GM18861 (cell line): ENCODE measurements around the gene TNFRSF6B.
"Not testable (repeated sequence)": the region's sequence is repeated elsewhere in the genome, so short reads cannot be mapped to it uniquely, and the experiment has no call there.

ENCODE experiments used
- ATAC-seq: cut with Tn5 transposase; IDR thresholded peaks from one replicate; pipeline ENCODE4 v1.9.1; 2021; ENCODE audit not compliant: unreplicated experiment

TNFRSF6B gene, protein sequence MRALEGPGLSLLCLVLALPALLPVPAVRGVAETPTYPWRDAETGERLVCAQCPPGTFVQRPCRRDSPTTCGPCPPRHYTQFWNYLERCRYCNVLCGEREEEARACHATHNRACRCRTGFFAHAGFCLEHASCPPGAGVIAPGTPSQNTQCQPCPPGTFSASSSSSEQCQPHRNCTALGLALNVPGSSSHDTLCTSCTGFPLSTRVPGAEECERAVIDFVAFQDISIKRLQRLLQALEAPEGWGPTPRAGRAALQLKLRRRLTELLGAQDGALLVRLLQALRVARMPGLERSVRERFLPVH

DNA sequence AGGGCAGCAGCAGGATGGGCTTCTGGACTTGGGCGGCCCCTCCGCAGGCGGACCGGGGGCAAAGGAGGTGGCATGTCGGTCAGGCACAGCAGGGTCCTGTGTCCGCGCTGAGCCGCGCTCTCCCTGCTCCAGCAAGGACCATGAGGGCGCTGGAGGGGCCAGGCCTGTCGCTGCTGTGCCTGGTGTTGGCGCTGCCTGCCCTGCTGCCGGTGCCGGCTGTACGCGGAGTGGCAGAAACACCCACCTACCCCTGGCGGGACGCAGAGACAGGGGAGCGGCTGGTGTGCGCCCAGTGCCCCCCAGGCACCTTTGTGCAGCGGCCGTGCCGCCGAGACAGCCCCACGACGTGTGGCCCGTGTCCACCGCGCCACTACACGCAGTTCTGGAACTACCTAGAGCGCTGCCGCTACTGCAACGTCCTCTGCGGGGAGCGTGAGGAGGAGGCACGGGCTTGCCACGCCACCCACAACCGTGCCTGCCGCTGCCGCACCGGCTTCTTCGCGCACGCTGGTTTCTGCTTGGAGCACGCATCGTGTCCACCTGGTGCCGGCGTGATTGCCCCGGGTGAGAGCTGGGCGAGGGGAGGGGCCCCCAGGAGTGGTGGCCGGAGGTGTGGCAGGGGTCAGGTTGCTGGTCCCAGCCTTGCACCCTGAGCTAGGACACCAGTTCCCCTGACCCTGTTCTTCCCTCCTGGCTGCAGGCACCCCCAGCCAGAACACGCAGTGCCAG, at the start of gene TNFRSF6B:
TSS of gene TNFRSF6B (plus strand) at position 25 of the 729 bp plus-strand sequence. CDS start at position 141, 116 bp downstream.
- ATAC-seq = no peak

DNA sequence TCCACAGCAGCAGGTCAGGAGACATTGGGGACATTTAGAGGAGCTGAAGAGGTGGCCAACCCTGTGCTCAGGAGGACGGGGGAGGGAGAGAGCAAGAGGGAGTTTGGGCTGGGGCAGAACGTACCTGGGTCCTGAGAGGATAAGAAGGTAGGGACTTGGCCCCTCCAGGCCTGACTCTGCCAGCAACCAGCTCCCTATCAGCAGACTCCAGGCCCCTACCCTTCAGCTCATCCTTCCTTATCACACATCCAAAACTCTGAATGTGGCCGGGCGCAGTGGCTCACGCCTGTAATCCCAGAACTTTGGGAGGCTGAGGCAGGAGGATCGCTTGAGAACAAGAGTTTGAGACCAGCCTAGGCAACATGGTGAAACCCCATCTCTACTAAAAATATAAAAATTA, 48.3 kb upstream of the TNFRSF6B start:
- ATAC-seq = no peak

DNA sequence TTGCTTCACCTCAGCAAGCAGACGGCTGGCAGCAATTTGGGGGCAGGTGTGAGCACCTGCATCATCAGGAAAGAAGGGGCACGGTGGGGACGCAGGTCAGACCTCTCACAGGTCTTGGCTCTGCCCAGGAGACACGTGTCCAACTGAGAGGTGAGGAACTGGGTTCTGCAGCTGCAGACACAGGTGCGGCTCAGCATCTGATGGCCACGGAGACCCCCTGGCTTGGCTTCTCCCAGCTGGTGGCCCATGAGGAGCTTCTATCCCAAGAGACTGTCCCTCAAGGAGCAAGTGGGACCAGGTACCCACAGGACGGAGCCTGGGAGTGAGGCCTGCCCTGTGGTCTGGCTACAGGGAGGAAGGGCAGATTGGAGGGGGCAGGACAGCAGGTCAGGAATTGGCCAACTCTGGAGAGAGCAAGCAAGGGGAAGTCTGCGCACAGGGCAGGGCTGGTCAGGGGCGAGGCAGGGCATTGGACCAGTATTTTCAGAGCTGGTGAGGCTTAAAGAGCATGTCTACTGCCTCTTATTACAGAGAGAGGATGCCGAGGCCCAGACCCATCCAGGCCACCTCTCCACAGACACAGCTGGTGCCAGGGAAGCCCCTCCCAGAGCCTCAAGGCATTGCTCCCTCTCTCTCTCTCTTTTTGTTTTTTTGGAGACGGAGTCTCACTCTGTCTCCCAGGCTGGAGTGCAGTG, 47.4 kb upstream of the TNFRSF6B start:
- no peak for ATAC-seq

DNA sequence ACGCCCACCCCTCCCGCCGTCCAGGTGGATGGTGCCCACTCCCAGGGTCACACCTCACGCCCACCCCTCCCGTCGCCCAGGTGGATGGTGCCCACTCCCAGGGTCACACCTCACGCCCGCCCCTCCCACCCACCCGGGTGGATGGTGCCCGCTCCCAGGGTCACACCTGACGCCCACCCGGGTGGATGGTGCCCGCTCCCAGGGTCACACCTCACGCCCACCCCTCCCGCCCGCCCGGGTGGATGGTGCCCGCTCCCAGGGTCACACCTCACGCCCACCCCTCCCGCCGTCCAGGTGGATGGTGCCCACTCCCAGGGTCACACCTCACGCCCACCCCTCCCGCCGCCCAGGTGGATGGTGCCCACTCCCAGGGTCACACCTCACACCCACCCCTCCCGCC, 46.0 kb upstream of the TNFRSF6B start:
- ATAC-seq = not testable (repeated sequence)

DNA sequence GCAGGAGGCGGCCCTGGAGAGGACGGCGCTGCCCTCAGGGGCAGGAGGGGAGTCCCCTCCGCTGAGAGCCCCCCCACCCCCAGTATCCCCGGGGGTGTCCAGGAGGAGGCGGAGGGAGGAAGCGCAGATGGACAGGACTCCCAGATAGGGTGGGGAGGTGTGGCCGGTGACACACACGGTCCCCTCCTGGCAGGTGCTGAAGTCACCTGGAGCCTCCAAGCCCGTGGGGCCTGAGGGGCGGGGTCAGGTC, 44.6 kb upstream of the TNFRSF6B start:
- no peak for ATAC-seq

DNA sequence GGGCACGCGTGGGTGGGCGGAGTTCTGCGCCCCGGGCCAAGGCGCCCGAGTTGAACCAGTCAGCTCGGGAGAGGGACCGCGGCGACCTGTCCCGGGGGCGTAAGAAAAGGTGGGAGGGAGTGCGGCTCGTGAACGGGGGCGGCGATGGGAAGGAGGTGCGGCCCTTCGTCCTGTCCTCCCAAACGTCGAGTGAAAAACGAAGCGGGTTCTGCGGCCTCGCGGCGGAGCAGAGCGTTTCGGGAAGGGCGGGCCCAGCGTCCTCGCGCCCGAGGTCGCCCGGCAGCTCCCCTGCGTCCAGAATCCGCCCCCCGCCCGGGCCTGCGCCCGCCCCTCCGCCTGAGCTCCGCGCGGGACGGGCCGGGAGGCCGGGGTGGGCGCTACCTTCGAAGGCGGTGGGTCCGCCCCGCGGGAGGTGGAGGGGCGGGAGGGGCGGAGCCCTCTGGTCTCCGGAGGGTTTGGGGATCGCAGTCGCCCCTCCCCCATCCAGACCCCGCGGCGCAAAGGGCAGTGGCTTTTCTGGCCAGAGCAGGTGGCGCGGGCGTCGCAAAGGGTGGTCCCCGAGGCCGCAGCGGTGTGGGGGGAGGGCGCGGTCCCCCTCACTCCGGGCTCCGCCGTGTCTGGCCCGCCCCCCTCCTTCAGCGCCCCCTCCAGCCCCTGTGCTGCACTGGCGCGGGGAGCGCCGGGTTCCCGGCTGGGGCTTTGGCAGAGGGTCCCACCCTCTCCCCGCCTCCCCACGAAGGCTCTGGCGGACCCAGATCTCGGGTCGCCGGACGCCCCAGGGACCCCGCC, 44.1 kb upstream of the TNFRSF6B start:
- ATAC-seq = no peak

DNA sequence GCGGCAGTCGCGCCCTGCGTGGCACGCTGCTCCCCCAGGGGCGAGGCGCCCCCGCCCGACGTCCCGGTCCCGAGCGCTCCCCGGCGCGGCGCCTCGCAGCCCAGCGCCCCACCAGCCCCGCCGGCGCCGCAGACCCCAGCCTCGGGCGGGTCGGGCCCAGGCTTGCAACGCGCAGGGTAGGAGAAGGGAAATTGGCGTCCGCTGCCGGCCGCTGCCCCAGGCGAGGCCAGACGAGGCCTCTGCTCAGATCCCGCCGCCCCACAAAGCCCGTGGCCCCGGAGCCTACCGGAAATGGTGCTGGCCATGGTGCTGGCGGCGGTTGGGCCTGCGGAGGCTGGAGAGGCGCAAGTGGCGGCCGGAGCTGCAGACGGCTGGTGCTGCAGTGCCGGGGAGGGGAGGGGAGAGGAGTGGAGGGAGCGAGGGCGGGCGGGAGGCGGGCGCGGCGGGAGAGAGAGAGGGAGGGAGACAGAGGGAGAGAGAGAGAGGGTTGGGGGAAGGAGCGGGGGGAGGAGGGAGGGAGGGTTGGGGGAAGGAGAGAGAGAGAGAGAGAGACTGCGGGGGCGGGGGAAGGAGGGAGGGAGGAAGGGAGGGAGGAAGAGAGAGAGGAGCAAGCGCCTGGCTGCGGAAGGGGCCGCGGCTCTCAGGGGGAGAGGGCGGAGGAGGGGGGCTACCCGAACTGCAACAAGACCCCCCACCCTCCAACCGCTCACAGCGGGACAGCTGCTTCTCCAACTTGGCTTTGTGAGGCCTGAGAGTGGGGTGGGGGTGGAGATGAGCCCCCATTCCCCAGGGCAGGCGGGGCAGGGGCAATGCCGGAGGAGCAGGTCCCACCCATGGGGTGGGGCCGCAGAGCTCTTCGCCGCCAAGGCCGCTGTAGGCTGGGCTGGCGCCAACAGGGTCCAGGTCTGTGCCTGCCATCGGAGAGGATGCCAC, 43.1 kb upstream of the TNFRSF6B start, which contains the start of gene STMN3:
TSS of gene STMN3 (minus strand) at position 384 of the 933 bp plus-strand sequence. CDS start at position 305, 79 bp downstream.
- ATAC-seq = no peak

DNA sequence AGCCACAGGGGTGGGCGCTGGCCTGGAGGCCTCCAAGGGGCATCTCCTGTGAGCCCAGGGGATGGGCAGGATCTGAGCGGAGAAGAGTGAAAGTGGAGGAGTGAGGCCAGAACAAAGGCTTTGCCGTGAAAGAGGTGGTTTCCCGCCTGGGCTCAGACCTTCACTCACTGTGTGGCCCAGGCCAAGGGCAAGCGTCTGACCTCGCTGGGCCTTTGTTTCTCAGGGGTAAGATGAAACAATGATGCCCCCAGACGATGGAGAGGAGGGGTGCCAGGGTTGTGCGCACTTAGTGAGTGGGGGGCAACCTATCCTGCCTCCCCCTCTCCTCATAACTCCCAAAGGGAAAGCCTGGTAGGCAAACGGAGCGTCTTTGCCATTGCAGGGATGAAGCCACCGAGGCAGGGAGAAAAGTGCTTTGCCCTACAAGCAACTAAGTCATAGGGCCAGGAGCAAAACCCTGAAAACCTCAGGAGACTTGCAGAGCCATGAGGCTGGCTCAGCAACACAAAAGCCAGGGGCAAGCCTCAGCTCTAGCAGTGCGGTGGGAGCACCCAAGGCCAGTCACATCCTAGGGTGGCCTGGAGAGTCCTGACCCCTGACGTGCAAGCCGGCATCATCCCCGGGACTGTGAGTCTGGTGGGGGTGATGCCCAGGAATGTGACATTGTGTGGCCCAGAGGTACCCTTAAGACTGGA, 42.3 kb upstream of the TNFRSF6B start:
- no peak for ATAC-seq

DNA sequence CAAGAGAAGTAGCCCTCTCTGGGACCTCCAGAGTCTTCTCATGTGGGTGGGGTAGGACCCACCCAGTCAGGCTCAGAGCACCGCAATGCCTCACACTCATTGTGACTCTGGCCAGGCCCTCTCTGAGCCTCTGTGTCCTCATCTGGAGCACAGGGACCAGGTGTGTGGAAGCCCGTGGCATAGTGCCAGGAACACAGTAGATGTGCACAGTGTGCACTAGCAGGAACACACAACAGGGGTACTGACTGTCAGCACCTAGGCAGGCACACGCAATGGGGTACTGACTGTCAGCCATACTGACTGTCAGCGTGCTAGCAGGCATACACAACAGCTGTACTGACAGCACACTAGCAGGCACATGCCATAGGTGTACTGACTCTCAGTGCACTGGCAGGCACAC, 41.2 kb upstream of the TNFRSF6B start:
- ATAC-seq = no peak

DNA sequence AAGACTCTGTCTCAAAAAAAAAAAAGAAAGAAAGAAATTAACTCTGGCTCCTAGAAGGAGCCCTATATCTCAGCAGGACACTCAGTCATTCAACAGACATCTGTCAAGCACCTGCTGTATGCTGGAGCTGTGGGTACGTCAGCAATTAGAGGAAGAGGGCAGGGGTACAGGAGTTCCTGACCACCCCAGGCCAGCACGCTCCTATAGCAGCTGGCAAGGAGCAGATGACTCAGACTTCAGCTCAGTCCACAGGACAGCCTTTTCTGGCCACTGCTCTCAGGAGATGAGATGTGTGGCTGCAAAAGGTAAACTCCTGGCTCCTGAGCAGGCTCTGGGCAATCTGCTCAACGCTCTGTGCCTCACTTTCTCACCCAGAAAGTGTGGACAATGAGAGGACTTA, 40.0 kb upstream of the TNFRSF6B start:
- no peak for ATAC-seq

DNA sequence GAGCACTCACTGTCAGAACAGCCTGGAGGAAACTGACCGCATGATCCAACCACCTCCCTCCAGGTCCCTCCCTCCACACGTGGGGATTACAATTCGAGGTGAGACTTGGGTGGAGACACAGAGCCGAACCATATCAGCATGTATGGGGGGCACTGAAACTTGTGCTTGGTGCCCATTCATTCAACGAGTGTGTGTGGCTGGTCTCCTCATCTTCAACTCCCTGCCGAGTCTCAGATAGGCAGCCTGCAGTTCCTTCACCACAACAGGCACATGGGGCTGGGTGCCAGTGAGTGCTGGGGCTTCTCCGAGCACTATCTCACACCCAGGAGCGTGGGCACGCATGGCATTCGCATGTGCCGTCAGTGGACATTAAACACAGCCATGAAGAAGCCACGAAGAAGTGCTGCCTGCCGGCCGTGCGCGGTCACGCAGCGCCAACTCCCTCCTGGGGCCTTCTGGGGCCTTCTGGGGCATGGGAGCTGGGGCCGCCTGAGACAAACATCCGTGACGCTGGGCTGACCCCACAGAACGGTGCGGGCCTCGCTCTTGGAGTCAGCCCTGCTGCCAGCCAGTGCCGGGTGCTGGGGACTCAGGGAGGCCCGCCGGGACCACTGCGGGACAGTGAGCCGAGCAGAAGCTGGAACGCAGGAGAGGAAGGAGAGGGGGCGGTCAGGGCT, 39.1 kb upstream of the TNFRSF6B start:
- ATAC-seq = no peak

DNA sequence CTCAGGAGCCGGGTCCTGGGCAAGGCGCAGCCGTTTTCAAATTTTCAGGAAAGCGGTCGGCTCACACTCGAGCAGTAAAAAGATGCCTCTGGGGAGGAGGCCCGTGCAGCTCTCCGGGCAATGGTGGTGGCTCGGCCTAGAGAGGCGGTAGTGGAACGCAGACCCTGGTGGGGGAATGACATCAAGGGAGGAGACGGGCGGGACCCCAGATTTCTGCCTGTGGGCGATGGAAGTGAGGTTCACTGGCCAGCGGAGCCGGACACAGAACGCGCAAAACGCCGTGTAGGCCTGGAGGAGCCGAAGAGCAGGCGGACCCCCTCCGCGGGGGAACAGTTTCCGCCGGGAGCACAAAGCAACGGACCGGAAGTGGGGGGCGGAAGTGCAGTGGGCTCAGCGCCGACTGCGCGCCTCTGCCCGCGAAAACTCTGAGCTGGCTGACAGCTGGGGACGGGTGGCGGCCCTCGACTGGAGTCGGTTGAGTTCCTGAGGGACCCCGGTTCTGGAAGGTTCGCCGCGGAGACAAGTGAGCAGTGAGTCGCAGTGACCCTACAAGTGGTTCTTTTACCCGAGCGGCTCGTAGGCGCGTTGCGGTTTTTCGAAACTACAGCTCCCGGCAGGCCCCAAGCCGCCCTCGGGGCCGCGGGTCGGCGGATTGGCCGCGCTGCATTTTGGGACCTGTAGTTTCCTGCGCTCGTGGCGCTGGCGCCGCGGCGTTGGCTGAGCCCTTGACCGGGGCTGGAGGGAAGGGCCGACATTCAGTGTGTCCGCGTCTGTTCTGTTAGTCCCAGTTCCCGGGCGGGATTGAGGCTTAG, 38.3 kb upstream of the TNFRSF6B start, which contains the start of gene RTEL1:
TSS of gene RTEL1 (plus strand) at position 376 of the 812 bp plus-strand sequence. CDS start 1,091 bp downstream, outside the sequence.
- peak; percentile 58 for ATAC-seq

DNA sequence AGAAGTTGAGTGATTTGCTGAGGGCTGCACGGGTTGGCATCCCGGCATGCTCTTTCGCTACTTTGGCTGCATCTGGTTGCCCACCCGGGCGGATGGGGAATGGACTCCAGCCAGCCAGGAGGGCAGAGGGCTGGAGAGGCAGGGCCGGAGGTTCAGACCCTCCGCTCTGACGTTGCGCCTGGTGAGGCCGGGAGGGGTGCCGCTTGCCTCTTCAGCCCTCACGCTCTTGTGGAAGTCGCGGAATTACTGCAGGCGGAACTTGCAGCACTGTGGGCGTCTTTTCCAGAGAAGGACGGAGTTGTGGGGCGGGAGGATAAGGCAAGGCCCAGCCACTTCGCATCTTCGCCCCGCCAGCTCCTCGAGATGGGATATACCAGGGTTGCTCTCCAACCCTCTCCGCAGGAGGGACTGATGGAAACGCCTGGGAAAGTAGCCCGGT, 37.7 kb upstream of the TNFRSF6B start:
- ATAC-seq = no peak

DNA sequence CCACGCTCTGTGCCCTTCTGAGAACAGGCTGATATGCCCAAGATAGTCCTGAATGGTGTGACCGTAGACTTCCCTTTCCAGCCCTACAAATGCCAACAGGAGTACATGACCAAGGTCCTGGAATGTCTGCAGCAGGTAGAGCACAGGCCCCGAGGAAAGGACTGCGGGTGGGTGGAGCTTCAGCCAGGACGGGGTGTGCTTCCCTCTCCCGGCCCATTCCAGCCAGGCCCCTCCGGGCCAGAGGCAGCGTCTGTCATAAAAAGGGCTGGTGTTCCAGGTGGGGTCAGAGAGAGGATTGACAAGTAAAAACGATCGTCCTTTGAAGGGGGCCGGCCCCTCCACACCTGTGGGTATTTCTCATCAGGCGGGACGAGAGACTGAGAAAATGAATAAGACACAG, 37.1 kb upstream of the TNFRSF6B start:
- no peak for ATAC-seq

DNA sequence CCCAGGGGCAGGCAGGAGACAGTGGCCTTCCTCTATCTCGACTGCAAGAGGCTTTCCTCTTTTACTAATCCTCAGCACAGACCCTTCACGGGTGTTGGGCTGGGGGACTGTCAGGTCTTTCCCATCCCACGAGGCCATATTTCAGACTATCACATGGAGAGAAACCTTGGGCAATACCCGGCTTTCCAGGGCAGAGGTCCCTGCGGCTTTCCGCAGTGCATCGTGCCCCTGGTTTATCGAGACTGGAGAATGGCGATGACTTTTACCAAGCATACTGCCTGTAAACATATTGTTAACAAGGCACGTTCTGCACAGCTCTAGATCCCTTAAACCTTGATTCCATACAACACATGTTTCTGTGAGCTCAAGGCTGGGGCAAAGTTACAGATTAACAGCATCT, 36.3 kb upstream of the TNFRSF6B start:
- not testable (repeated sequence) for ATAC-seq

DNA sequence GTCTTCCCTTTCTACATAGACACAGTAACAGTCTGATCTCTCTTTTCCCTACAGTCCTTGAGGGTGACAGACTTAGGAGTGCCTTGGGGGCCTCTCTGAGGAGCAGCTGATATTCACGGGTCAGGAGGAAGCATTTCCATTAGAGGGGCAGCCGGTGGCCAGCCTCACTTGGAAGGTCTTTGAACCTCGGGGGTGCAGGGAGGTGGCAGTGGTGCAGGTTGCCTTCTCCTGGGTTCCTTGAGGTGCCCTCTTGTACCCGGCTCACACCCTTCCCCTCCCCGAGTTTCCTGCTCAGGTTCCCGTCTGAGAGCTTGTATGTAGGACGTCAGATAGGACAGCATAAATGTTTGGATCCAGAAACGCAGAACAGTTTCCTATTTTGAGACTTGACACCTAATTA, 35.8 kb upstream of the TNFRSF6B start:
- no peak for ATAC-seq

DNA sequence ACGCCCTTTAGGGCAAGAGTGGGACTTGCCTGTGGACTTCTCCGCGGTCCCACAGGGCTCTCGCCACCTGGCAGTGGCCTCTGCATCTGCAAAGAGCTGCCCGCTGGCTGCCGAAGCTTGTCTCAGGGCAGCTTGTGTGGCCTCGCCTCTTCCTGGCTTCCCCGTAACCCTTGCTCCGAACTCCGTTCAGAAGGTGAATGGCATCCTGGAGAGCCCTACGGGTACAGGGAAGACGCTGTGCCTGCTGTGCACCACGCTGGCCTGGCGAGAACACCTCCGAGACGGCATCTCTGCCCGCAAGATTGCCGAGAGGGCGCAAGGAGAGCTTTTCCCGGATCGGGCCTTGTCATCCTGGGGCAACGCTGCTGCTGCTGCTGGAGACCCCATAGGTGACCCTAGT, 35.3 kb upstream of the TNFRSF6B start:
- no peak for ATAC-seq
